ENCODE results near the gene GP2.

GP2 gene

DNA sequence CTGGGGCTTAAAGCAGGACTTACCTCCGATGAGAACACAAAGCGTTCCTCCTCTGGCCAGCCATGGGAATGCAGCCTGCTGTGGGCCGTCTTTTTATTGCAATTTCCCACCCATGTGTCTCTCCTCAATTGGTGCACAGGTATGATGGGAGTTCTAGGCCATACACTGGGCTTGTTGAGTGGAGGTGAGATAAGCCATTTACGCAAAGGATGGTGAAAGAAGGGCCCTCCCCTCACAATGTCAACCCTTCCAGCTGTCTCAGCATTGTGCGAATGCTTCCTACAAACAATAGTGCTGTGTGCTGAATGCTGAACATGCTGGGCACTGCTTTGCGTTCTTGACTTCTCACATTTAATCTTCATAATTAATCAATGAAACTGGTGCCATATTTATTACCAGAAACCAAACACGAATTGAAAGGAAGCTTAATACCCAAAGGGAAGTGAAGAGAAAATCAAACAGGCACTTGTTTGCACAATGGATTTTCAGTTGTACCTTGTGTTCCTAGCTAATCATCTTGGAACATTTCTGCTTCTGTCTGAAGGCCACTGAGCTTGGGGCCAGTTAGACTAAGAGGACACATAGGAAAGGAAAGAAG lies at the start of gene GP2:
Gene GP2, minus strand, starts transcription at position 70 of the 598 bp plus-strand sequence. CDS start 1,082 bp downstream, outside the sequence.
- DNase-seq (ENCODE audit: low read depth in 2 of 2, low spot score in 1 of 2): no peak

DNA sequence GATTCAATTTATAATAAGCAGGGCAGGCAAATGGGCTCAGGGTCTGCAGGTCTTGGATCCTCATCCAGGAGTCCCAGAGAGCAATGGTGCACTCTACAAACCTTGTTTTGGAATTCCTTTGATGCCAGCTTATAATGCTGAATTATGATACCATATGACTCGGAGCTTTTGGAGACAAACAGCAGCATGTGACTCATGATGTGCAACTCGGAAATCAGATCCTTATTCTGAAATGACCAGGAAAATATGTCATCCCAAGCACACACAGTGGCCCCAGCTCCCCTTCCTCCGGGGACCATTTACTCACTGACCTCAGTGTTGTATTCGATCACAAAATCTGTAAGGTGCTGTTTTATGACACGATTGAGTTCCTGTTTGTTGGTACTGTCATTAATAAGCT lies 45.4 kb upstream of the GP2 start:
- no peak for DNase-seq (ENCODE audit: low read depth in 2 of 2, low spot score in 1 of 2)

DNA sequence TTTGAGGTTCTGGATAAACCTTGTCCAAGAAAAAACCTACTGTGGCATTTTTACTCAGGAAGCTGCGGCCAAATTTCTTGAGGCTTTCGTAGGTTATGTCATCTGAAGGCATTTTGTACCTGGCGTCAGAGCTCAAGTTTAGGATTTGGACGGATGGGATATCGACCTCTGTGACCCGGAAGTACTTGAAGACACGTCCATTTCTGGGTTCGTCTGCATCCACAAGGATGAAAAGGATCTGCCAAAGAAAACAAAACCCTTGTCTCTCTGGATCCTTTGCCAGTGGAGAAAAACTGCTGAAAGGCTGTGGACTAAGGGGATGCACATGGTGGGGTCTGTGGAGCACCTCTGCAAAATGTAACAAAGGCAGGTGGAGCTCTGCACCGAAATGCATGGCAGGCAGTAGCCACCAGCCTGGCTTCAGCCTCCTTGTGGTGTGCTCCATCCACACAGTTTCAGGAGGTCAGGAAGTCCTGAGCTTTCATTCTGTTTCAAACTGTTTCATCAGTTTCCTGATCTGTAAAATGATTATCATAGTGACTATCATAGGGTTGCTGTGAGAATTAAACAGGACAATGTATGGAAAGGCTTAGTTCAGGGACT lies 42.2 kb upstream of the GP2 start:
- DNase-seq (ENCODE audit: low read depth in 2 of 2, low spot score in 1 of 2): no peak

DNA sequence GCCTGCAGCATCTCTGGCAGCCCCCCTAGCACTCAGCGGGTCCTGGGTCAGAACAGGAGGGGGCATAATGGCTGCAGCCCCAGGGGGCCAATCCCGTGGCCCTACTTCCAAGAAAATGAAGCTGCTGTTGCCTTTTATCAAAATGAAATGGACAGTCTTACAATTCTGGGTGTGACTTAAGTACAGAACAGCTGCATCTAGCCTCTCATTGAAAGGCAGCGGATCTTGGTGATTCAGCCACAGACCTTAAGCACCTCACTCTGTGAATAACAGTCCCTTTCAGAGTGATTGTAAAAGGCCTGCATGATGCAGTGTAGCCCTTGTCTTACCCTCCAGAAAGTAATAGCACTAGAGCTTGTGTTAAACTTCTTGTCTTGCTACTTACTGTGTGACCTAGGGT lies 36.7 kb upstream of the GP2 start:
- no peak for DNase-seq (ENCODE audit: low read depth in 2 of 2, low spot score in 1 of 2)

DNA sequence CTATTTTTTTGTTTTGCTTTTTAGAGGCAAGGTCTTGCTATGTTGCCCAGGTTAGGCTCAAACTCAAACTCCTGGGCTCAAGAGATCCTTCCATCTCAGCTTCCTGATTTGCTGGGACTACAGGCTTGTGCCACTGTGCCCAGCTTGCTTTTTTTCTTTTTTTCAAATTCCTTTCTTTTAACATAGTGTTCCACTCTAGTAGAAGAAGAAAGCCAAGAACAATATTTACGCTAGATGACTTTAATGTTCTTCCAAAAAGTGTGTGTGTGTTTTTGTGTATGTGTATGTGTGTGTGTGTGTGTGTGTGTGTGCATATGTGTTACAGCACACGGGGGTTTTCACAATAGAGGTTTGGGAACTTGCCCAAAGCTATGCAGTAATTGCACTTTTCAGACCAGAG lies 35.9 kb upstream of the GP2 start:
- no peak for DNase-seq (ENCODE audit: low read depth in 2 of 2, low spot score in 1 of 2)

DNA sequence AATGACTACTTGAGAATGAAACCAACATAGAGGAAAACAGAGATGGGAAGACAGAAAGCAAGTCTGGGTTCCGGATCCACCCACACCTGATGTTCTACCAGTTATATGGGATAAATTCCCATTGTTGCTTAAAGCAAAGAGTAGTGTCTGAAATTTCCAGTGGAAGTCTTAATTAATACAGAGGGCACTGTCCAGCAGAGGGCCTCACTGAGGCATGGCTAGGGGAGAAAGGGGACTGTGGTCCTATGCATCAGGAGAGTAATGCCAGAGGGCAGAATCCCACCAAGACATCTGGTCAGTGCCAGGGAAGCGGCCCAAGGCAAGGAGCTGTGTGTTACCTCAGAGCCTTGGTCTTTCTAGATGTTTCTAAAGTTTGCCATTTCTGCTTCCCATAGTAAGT lies 32.7 kb upstream of the GP2 start:
- no peak for DNase-seq (ENCODE audit: low read depth in 2 of 2, low spot score in 1 of 2)

DNA sequence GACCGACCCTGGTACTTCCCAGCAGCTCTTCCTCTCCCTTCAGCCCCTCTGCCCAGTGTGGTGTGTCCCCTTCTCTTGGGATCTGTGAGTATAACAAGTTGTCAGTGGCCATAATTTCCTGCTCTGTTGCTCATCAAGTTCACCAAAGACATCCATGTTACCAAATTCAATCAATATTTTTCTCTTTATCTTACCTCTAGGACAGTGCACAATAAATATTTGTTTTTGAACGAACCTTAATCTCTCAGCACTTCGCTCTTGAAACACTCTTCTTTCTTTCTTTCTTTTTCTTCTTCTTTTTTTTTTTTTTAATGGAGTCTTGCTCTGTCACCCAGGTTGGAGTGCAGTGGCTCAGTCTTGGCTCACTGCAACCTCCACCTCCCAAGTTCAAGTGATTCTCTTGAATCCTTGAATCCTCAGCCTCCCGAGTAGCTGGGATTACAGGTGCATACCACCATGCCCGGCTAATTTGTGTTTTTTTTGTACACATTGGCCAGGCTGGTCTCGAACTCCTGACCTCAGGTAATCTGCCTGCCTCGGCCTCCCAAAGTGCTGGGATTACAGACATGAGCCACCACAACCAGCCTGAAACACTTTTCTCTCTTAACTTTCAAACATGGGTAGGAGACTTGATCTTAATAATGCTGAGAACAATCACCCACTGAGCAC lies 27.9 kb upstream of the GP2 start:
- no peak for DNase-seq (ENCODE audit: low read depth in 2 of 2, low spot score in 1 of 2)

DNA sequence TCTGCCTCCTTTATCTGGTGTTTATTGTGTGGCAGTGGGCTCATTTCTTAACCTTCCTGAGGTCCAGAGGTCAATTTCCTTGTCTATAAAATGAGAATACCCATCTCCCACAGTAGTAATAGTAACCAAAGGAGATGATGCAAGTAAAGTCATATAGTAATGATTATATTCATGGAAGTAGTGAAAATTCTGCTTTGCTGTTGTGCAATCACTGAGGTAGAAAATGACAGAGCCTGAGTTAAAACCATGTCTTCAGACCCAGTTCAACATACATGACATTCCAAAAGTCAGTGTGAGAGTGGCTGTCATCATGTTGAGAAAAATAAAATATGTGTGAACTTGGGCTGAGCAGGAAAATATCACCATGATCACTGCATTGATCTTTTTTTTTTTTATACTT lies 26.1 kb upstream of the GP2 start:
- DNase-seq (ENCODE audit: low read depth in 2 of 2, low spot score in 1 of 2): no peak

DNA sequence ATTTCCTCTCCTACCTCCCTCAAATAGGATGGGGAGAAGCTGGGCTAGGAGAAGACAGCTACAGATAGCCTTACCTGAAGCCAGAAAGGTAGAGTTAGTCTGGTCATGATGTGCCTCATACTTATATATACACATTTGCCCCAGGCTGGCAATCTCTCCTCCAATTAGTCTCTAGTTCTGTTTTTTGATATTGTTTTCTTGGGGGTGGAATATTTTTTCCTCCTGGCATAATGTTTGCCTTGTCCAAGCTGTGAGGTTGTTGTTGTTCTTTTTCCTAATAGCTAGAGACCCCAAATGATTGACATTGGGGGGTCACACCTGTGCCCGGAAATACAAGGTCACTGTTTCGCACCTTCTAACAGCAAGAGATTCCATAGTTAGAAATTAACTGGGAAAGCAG lies 25.3 kb upstream of the GP2 start, which contains the start of gene UMOD:
Gene UMOD, minus strand, starts transcription at position 101 of the 400 bp plus-strand sequence. CDS start 1,978 bp downstream, outside the sequence.
- DNase-seq (ENCODE audit: low read depth in 2 of 2, low spot score in 1 of 2): no peak

DNA sequence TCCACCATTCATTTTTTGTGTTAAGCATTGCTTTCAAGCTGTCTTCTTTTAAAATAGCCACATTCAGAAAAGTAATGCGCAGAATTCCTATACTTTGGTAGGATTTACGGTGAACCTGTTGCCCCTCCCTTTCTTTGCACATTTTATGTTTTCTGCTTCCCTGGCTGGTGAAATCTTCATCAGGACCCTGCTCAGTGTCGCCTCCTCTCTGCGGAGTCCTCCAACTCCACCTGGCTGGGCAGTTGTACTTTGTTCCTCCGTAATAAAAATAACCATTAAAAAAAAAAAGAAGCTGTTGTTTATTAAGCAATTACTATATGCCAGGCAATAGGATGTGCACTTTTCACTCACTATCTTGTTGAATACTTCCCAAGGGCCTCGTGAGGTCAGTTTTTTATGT lies 22.3 kb upstream of the GP2 start:
- DNase-seq (ENCODE audit: low read depth in 2 of 2, low spot score in 1 of 2): no peak

DNA sequence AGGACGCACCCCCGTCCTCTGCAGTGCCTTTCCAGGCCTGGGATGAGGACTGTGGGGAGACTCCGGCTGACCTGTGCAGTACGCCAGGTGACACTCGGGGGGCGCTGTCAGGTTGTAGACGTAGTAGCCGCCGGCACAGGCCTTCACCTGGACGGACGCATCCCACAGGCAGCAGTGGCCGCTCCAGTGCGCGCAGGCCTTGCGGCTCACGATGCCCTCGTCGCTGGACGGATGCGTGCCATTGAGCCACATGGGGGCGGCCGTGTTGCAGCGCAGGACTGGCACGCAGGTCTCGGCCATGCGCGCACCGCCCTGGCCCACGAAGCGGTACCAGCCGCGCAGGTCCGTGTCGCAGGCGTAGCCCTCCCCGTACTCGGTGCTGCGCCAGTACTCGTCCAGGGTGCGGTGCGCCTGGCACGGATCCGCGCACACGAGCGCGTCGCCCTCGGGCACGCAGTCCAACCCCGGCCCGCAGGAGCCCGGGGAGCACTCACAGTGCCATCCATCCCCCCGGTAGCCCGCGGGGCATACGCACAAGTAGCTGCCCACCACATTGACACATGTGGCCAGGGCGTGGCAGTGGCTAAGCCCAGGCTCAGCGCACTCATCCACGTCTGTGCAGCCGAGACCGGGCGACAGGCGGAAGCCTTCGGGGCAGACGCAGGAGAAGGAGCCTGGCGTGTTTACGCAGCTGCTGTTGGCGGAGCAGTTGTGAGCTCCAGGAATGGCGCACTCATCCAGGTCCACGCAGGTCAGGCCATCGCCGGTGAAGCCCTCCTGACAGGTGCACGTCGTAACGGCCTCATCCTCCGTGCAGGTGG lies 21.3 kb upstream of the GP2 start:
- no peak for DNase-seq (ENCODE audit: low read depth in 2 of 2, low spot score in 1 of 2)

DNA sequence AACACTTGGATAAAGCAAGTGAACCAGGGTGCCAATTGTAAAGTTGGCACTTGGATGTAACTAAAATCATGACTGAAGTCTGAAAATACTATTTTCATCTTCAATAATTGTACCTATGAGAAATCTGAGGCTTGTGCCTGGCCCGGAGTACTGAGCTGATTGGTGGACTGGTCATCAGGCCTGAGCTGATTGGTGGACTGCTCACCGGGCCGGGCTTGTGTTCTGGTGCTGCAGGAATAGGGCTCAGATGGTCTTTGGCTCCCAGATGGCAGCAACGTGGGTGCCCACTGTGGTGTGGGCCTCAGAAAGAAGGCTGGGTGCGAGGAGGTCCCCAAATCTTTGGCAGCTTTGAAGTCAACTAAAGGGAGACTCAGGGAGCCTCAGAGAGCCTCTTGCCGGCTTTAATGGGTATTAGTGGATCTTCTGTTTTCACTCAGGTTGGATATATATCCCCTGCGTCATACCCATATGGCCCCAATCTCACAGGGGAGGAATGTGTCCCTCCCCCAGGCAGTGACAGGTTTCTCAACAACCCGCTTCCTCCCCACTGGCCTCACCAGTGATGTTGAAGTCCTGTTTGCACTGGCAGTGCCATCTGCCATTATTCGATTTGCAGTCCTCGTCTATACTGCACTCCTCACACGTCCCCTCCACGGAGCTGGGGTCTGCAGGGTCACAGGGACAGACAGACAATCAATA lies 20.5 kb upstream of the GP2 start:
- DNase-seq (ENCODE audit: low read depth in 2 of 2, low spot score in 1 of 2): no peak

DNA sequence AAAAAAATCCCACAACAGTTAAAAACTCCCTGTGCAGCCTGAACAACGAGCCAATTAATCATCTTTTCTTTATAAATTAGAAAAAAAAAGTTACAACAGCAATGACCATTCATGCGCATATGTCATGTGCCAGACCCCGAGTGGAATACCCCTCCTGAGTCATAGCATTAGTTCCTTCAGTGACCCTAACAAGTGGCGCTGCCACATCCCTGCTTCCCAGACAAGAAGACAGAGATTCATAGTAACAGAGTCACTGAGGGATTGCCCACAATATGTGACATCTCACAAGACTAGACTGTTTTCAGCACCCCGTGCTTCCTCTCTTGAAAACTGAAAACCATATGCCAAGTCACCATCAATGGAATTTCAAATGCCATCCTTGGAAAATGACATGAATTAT lies 17.3 kb upstream of the GP2 start:
- no peak for DNase-seq (ENCODE audit: low read depth in 2 of 2, low spot score in 1 of 2)

DNA sequence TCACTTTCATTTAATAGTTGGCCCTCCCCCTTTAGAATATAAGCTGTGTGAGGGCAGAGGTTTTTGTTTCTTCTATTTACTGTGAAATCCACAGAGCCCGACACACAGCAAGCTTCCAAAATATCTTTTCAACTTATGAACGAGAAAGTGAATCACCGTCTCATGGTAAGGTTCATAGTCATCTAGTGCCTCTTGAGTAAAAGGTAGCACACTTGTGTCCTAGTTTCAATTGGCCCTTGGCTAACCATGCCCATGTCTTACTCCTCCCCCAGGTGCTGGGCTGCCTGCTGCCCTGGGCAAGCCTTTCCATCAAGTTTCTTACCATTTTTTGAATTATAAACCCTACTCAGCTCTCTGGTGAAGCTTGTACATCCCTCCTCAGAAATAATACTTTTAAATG lies 12.4 kb upstream of the GP2 start:
- DNase-seq (ENCODE audit: low read depth in 2 of 2, low spot score in 1 of 2): no peak

DNA sequence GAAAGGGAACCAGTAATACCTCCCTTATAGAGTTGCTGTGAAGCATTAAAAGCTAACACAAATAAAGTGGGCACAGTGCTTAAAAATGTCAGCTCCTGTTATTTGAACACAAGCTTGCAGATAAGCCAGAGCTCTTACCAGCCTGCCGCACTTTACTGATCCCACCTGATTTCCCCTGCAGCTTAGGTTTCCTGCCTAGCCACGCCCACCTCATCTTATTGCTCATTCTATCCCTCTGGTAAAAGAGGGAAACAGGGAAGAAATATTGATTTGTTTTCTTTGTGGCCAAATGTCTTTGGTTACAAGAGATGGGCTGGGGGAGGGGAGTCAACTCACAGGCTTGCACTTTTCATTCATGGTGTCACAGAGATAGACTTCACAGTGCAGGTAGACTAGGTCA lies 9.6 kb upstream of the GP2 start:
- no peak for DNase-seq (ENCODE audit: low read depth in 2 of 2, low spot score in 1 of 2)

DNA sequence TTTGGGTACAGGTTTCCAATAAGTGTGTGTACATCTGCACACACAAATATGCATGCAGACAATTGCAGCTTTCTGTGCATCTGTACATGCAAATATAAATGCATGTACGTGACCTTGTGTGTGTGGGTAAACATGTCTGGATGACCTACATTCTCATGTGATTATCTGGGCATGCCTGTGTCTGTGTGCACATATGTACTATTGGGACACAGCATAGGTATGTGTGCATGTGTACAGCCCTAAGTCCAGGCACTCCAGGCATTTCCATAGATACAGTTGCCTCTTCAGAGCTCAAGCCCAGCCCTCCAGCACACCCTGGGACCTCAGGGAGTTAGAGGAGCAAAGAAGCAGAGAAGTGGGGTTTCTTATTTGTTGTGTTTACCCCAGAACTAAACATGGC lies 7.1 kb upstream of the GP2 start:
- no peak for DNase-seq (ENCODE audit: low read depth in 2 of 2, low spot score in 1 of 2)

DNA sequence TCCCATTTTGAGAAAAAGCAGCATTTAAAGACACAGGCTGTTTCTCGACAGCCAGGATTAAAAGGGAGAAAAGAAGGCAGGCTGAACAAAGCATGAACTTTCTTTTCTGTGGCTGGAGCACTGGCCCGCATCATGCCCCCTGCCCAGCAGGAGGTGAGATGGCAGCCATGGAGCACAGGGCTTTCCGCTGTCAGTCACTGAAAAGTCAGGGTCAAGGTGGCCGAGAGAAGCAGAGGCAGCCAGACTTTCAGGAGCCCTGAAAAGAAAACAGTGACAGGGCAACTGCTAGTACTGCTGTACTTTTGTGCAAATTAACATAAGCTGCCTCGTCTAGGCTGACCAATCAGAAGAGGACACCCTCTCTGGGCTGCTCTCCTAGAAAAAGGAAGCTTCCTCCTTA lies 5.8 kb upstream of the GP2 start:
- DNase-seq (ENCODE audit: low read depth in 2 of 2, low spot score in 1 of 2): no peak

DNA sequence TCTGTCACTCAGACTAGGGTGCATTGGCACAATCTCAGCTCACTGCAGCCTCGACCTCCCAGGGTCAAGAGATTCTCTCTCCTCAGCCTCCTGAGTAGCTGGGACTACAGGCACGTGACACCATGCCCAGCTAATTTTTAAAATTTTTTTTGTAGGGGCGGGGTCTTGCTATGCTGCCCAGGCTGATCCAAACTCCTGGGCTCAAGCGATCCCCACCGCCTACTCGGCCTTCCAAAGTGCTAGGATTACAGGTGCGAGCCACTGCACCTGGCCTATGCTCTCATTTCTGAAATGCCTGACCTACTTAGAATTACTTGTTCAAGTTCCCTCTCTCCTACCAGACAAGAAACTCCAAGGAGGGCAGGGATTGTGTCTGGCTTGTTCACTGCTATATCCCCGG lies 5.1 kb upstream of the GP2 start:
- DNase-seq (ENCODE audit: low read depth in 2 of 2, low spot score in 1 of 2): no peak

DNA sequence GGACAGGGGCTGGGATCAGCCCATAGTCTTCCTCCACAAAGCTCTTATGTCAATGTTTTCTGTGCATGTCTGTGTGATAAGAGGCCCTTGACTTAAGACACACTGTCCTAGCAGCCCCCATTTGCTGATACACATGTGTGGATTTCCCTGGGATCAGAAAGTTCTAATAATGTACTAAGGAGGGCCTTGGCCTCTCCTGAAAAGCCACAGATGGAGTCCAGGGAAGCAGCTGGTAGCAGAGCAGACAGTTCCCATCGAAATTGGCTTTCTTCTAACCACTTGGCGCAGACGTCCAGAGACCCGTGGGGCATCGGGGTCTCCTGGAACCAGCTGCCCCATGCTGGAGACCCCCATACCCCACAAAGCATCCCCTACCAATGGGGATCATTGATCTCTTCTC lies 4.3 kb upstream of the GP2 start:
- no peak for DNase-seq (ENCODE audit: low read depth in 2 of 2, low spot score in 1 of 2)

DNA sequence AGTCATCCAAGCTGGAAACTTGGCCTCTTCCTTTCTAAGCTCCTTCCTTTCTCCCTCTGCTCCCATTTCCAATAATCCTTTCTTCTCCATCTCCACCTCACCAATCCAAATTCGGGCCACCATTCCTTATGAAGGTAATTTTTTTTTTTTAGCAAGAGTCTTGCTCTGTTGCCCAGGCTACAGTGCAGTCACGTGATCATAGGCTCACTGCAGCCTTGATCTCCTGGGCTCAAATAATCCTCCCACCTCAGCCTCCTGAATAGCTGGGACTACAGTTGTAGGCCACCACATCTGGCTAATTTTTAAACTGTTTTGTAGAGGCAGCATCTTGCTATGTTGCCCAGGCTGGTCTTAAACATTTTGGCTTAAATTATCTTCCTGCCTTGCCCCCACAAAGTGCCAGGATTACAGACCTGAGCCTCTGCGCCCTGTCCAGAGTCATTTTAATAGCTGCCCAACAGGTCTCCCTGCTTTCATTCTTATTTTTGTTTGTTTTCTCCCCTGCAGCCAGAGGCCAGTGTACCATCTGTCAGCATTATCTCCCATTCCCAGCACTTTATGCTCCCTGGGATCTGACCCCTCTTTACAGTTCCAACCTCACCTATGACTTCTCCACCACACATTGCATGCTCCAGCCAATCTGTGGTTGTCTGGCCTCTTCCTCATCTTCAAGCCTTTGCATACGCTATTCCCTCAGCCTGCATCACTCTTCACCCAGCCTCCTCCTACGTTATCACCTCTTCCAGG lies 2.3 kb upstream of the GP2 start:
- DNase-seq (ENCODE audit: low read depth in 2 of 2, low spot score in 1 of 2): no peak

DNA sequence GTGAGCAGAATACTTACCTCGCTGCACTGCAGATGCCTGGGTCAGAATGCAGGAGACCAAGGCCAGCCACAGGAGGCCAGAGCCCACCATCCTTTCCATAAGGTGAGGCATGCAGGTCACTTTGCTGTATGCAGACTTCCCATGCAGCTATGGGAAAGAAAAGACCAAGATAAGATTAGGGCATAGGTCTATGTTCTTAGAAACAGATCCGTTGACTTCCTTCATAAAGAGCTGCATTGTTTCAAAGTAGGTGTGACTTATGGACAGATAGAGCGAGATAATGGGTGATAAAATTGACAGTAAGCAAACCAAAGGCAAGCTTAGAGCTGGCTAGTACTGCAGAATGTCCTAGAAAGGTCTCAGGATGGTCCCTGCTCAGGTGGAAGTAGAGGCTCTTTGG lies 992 bp downstream of the GP2 start:
- DNase-seq (ENCODE audit: low read depth in 2 of 2, low spot score in 1 of 2): no peak

All from stimulated activated CD8-positive, alpha-beta memory T cell treated with anti-CD3 and anti-CD28 coated beads, Interleukin-4, amount 100 ng/mL, for 4 hours (primary cell).